ENCODE results near the gene KLHL29.

- no peak for TF ChIP-seq SMC3 (IDR thresholded peaks at IDR 0.05; ENCODE audit: borderline replicate concordance, low read length)
- no peak for TF ChIP-seq NBN (IDR thresholded peaks at IDR 0.05)
- no peak for TF ChIP-seq CTCF (IDR thresholded peaks at IDR 0.05 in 2 of 3, conservative IDR thresholded peaks at IDR 0.05 in 1 of 3; ENCODE audit: control insufficient read depth in 2 of 3, extremely low read depth in 1 of 3, insufficient read depth in 1 of 3, low read depth in 3 of 3, low read length in 3 of 3)
- no peak for TF ChIP-seq EP300 (IDR thresholded peaks at IDR 0.05; ENCODE audit: borderline replicate concordance in 1 of 2, control insufficient read depth in 1 of 2, low read depth in 2 of 2, low read length in 2 of 2)
- no peak for TF ChIP-seq PBX3 (IDR thresholded peaks at IDR 0.05; ENCODE audit: insufficient replicate concordance, low read depth, low read length)
- TF ChIP-seq ZNF274 (IDR thresholded peaks at IDR 0.05; ENCODE audit: insufficient read depth, insufficient read length): no peak
- TF ChIP-seq CHD4 (IDR thresholded peaks at IDR 0.05): no peak
- TF ChIP-seq YY1 (IDR thresholded peaks at IDR 0.05; ENCODE audit: low read depth, low read length): no peak
- no peak for TF ChIP-seq POLR2AphosphoS5 (IDR thresholded peaks at IDR 0.05; ENCODE audit: low read length)
- no peak for TF ChIP-seq REST (IDR thresholded peaks at IDR 0.05; ENCODE audit: low read depth, low read length)
- TF ChIP-seq RAD21 (IDR thresholded peaks at IDR 0.05; ENCODE audit: insufficient read depth, low read depth, low read length): no peak
- no peak for TF ChIP-seq CREB1 (IDR thresholded peaks at IDR 0.05; ENCODE audit: low read depth)
- TF ChIP-seq CBX5 (IDR thresholded peaks at IDR 0.05; ENCODE audit: low read depth): no peak
- TF ChIP-seq NR2C2 (IDR thresholded peaks at IDR 0.05; ENCODE audit: borderline replicate concordance, control insufficient read depth, insufficient read length, low read depth): no peak
Observed at GRCh38 chr2:23526835-23527790, 142.1 kb downstream of the KLHL29 start.
